Adrenal gland (tissue), 12 donors: ENCODE data around the gene SHISA3. TPM values are rescaled to one million over a fixed set of nuclear protein-coding genes. Genes with fewer than 3 reads are reported as not detected.

Experiments
- DNase-seq, 7 donors: peaks; one replicate each; pipeline ENCODE4 v3.0.0-alpha.2; 2019 to 2020
- H3K27ac ChIP-seq, 5 donors: fragments of 200-600 bp; sonication (generic) in 4 of 5; 1 replicate in 3 of 5; 2 replicates in 2 of 5; pipeline versions ENCODE4 v1.5.1 to v1.8.0; 2016 to 2020; ENCODE audit warnings: mild to moderate bottlenecking in 1 of 5
- H3K27me3 ChIP-seq: fragments of 200-600 bp; 2 replicates; pipeline ENCODE4 v1.8.0; 2021
- H3K36me3 ChIP-seq, 2 donors: fragments of 200-600 bp; replicated peaks in 1 of 2; 1 replicate in 1 of 2; 2 replicates in 1 of 2; pipeline versions ENCODE4 v1.5.1 to v1.8.0; 2018 to 2022
- H3K4me1 ChIP-seq, 2 donors: fragments of 200-600 bp; replicated peaks in 1 of 2; 1 replicate in 1 of 2; 2 replicates in 1 of 2; pipeline versions ENCODE4 v1.5.1 to v1.8.0; 2018 to 2021
- H3K4me3 ChIP-seq, 4 donors: fragments of 200-600 bp; sonication (generic) in 3 of 4; one replicate each; pipeline ENCODE4 v1.5.1; 2016 to 2018
- H3K9me3 ChIP-seq, 3 donors: fragments of 200-600 bp; sonication (generic) in 1 of 3; replicated peaks in 1 of 3; 1 replicate in 2 of 3; 2 replicates in 1 of 3; pipeline versions ENCODE4 v1.5.1 to v1.8.0; 2016 to 2021
- POLR2A ChIP-seq, 2 donors: fragments of 450-650 bp; IDR thresholded peaks; one replicate each; pipeline ENCODE4 v1.6.1; 2017; ENCODE audit warnings: antibody characterized with exemption in 2 of 2, mild to moderate bottlenecking in 2 of 2, moderate library complexity in 1 of 2
- WGBS, 4 donors: extraction: QIAGEN DNeasy Blood & Tissue Kit in 2 of 4; methylation state at CpG; one replicate each; pipeline versions ENCODE4 v1.1.5 to v1.1.7; 2013 to 2017; 5-methylcytosine and 5-hydroxymethylcytosine counted together
- intact Hi-C, 2 donors: fragments of 100-400 bp; cut with DNase I; formaldehyde crosslinking; loops; one replicate each; pipeline versions ENCODE4 v1.14.1 to v1.15.0; 2022 to 2023
- polyA plus RNA-seq, 3 donors: library from polyadenylated mRNA; stranded (reverse); fragments of 200-250 nt in 2 of 3; fragments of 350-450 nt in 1 of 3; fragmentation: Illumina TruSeq in 1 of 3; extraction: RNeasy Lipid Tissue Mini Kit (QIAGEN cat#74804) in 1 of 3; gene quantifications; one replicate each; pipeline ENCODE4 v1.2.3, GENCODE V29; 2013 to 2014
- total RNA-seq, 9 donors: library from RNA; depleted of rRNA in 4 of 9; stranded (reverse); fragments of >200 nt in 4 of 9; fragments of 120-200 nt in 1 of 9; fragmentation: NEBNext Ultra II Directional in 1 of 9; extraction: Animal tissue kit (Norgen Biotek cat#: 25700) in 1 of 9; gene quantifications; one replicate each; pipeline versions ENCODE4 v1.1.0 to v1.2.4, GENCODE V29; 2013 to 2023
- TF ChIP-seq, protein P1 (sequence below), 6 experiments: fragments of 450-650 bp in 4 of 6; fragments of 200-600 bp in 2 of 6; sonication (generic) in 1 of 6; IDR thresholded peaks; 1 replicate in 5 of 6; 2 replicates in 1 of 6; pipeline versions ENCODE4 v1.5.1 to v1.8.0; 2016 to 2021; ENCODE audit warnings: antibody characterized with exemption in 6 of 6, mild to moderate bottlenecking in 2 of 6, moderate library complexity in 1 of 6
- donor health status: healthy with polysubstance abuse.
- donor health status: Bipolar disorder and iron deficiency.
- donor health status: DM: yes; HTN: yes; CAD: no.
- donor health status: DM: no; HTN: no; CAD: no.
- donor health status: DM: no; HTN: no; CAD: no.
- donor health status: DM: yes; HTN: yes; CAD: no.

The SHISA3 gene
- total and polyA plus RNA-seq, 12 donors: 0.26 to 2.8 (median 1.7) TPM

DNA sequence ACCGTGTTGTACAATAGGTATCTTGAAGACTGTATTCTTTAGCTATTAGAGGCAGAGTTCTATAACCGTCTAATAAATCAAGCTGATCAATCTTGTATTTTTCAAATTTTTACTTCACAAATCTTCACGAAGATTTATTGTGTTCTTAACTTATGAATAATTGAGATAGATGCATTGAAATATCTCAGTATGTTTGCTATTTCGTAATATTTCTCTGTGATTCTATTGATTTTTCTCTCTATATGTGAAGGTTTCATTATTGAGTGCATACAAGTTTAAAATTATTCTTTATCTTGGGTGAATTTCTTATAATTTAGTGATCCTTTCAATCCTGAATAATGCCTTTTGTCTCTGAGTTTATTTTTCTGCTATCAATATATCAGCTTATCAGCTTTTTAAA lies 19.8 kb upstream of the SHISA3 start:
- WGBS, 4 donors: 89 to 93% (median 90%) methylated on average over 4 of the region's 4 CpGs
- TF ChIP-seq POLR2A (IDR thresholded peaks at IDR 0.05): no peak
- TF ChIP-seq, protein P1, sequence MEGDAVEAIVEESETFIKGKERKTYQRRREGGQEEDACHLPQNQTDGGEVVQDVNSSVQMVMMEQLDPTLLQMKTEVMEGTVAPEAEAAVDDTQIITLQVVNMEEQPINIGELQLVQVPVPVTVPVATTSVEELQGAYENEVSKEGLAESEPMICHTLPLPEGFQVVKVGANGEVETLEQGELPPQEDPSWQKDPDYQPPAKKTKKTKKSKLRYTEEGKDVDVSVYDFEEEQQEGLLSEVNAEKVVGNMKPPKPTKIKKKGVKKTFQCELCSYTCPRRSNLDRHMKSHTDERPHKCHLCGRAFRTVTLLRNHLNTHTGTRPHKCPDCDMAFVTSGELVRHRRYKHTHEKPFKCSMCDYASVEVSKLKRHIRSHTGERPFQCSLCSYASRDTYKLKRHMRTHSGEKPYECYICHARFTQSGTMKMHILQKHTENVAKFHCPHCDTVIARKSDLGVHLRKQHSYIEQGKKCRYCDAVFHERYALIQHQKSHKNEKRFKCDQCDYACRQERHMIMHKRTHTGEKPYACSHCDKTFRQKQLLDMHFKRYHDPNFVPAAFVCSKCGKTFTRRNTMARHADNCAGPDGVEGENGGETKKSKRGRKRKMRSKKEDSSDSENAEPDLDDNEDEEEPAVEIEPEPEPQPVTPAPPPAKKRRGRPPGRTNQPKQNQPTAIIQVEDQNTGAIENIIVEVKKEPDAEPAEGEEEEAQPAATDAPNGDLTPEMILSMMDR (IDR thresholded peaks at IDR 0.05): no peak
- no peak overlapping the region for H3K27ac ChIP-seq
- no peaks in the 10 kb centered on the region for H3K4me1 ChIP-seq
- no peaks in the 10 kb centered on the region for H3K36me3 ChIP-seq
- H3K27me3 ChIP-seq: no peaks in the 10 kb centered on the region
- no peaks in the 10 kb centered on the region for H3K9me3 ChIP-seq
- intact Hi-C loops: no loop called here
- no peak overlapping the region for H3K4me3 ChIP-seq
- no peak for DNase-seq

DNA sequence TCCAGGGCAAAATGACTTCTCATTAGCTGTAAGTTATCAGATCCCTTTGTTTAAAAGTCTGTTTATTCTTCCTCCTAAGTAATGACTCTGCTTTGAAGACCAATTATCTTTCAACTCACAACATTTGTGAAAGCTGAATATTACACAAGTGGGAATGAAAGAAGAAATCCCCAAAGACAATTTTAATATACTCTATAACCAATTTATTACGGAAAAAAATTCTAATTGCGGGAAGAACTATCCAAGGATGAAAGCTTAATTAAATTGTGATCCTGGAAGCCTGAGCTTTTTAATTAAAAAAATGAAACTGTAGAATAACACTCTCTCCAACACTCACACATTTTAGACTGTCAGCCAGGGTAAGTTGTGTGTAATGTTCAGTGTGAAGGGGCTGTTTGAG lies 15.6 kb upstream of the SHISA3 start:
- Histone ChIP-seq H3K9me3 (no peaks in the 10 kb centered on the region), H3K4me3 (no peak overlapping the region), H3K4me1 (no peaks in the 10 kb centered on the region), H3K27me3 (no peaks in the 10 kb centered on the region), H3K27ac (no peak overlapping the region), H3K36me3 (no peaks in the 10 kb centered on the region)
- WGBS, 4 donors: 86 to 98% (median 95%) methylated on average over 2 of the region's 2 CpGs
- TF ChIP-seq, protein P1 (IDR thresholded peaks at IDR 0.05): no peak
- DNase-seq: no peak
- intact Hi-C loops: no loop called here

DNA sequence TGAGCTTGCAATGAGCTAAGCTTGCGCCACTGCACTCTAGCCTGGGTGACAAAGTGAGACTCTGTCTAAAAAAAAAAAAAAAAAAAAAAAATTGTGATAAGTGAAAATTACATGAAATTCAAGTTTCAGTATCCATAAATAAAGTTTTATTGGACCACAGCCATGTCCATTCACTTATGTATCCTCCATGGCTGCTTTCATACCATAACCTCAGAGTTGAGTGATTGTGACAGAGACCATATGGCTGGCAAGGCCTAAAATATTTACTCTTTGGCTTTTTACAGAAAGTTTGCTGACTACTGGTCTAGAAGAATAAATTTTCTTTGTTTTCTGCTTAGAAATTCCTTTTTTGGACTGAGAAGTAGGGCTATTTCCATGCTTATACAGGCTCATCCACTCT lies 11.8 kb upstream of the SHISA3 start:
- no peaks in the 10 kb centered on the region for H3K9me3 ChIP-seq
- H3K27me3 ChIP-seq: no peaks in the 10 kb centered on the region
- TF ChIP-seq, protein P1 (IDR thresholded peaks at IDR 0.05): no peak
- no peak for TF ChIP-seq POLR2A (IDR thresholded peaks at IDR 0.05)
- H3K4me3 ChIP-seq: no peak overlapping the region
- DNase-seq: no peak
- no peaks in the 10 kb centered on the region for H3K36me3 ChIP-seq
- no peaks in the 10 kb centered on the region for H3K4me1 ChIP-seq
- no peak overlapping the region for H3K27ac ChIP-seq
- WGBS, 4 donors: 82 to 100% (median 94%) methylated on average over 1 of the region's 1 CpG
- intact Hi-C loops: no loop called here

DNA sequence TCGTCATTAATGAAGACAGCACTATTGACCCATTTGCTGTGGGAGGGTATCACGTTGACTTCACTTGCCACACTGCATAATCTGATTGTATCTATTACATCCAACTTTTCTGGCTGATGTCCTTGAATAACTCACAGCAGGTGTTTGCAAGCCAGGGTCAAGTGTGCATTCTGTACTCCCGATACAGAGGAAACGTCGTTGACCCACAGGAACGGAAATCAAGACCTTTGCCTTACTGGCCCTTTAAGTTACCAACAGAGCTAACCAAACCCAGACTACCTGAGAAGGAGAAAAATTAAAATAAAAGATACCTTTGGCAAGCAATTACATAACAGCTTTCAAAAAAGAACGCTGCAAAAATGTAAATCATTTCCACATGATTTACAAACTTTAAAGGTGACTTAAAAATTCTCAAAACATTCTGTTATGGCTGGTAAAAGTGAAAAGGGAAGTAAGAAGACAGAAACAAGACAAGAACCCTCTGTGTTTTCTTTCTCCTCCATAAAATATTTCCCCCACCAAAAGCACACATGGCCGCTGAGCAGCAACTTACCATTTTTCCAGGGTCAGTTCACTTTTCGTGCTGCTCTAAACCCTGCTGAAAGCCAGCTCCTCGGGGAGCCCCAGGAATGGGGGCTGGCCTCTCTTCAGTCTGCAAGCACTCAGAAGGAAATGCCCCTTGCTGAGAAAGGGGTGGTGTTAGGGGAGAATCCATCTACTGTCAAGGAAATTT lies 6.5 kb upstream of the SHISA3 start:
- Histone ChIP-seq H3K27me3 (peaks cover 3% of the 10 kb centered on the region), H3K9me3 (no peaks in the 10 kb centered on the region), H3K36me3 (no peaks in the 10 kb centered on the region), H3K4me1 (no peaks in the 10 kb centered on the region), H3K27ac (no peak overlapping the region), H3K4me3 (no peak overlapping the region)
- 47 to 56% (median 55%) methylated on average over 10 of the region's 10 CpGs for WGBS, 4 donors
- DNase-seq: no peak
- TF ChIP-seq, protein P1 (IDR thresholded peaks at IDR 0.05): no peak
- TF ChIP-seq POLR2A (IDR thresholded peaks at IDR 0.05): no peak
- intact Hi-C loops: no loop called here
